HG02759 (cell line): ENCODE results near the gene PTPRE.

ENCODE experiments used
- ATAC-seq: cut with Tn5 transposase; IDR thresholded peaks from one replicate; pipeline ENCODE4 v1.9.1; 2021; ENCODE audit warnings: mild to moderate bottlenecking, moderate library complexity; ENCODE audit not compliant: unreplicated experiment

The PTPRE gene

DNA sequence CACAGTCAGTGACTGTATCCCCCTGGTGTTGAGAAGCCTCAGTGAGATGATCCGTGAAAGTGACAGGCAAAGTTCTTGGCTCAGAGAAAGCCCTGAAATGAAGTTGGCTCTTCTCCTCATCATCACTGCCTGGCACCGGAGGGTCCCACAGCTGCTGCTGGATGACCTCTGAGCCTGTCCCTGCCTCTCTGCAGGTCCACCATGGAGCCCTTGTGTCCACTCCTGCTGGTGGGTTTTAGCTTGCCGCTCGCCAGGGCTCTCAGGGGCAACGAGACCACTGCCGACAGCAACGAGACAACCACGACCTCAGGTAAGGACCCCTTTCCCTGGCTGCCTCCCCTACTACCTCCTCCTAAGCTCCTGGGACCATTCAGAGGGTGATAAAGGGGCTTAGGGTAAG, 133.8 kb downstream of the PTPRE start:
- ATAC-seq = no peak

DNA sequence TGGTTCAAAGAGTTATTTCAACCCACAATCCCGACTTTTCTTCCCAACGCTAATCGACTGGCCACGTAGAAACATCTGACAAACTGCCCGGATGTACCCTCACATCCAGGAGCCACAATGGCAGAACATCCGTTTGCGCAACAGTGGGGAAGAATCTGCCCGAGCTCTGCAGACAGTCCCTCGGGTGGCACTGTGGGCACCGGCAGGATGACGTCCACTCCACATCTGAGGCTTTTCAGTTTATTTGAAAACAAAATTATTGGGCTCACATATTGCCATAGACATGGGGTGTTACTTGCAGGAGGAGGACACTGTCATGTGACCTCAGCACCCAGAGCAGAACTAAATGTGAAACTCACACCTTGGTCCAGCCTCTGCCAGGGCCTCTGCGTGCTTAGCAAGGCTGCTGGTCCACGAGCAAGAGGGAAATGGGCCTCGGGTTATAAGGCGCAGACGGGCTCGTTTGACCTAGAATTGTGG, 135.3 kb downstream of the PTPRE start:
- ATAC-seq = no peak

DNA sequence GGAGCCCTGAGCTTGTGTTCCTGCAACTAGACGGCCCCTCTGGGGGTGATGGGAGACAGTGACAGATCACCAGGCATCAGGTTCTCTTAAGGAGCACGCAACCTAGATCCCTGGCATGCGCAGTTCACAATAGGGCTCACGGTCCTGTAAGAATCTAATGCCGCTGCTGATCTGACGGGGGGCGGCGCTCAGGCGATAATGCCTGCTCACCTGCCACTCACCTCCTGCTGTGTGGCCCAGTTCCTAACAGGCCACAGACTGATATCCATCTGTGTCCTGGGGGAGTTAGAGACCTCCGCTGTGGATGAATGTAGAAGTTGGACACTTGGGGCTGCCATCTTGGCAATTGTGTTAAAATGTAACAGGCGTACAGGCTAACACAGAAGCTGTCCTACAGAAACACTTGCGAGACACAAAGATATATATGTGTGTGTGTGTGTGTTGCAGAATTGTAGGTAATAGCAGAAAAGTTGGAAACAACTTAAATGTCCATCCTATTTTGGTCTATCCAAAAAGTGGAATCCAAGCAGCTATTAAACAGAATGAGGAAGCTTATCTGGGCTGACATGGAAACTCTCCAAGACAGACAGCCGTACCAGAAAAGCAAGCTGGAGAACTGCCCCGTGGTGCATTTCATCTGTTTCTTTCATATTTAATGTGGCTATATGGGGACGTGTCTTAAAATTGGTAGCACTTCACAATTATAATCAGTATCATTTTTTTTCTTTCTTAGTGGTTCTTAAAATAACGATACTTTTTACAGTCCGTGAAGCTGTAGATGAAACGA, 136.5 kb downstream of the PTPRE start:
- ATAC-seq = no peak

DNA sequence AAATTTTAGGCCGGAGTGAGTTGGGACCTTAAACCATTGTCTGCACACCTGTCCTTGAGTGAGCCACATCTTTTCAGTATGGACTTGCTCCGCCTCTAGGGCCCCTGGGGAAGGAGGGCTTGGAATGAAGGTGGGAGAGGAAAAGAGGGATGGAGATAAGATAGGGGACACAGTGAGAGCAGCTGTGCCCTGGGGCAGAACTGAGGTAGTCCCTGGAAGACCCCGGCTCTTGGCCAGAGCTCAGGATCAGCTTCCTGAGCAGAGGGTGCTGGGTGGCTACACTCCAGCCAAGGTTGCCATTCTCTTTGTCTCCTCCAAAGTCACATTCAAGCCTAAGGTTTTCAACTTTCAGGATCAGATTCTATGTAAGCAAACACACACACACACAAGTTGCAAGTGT, 137.3 kb downstream of the PTPRE start:
- ATAC-seq = no peak

DNA sequence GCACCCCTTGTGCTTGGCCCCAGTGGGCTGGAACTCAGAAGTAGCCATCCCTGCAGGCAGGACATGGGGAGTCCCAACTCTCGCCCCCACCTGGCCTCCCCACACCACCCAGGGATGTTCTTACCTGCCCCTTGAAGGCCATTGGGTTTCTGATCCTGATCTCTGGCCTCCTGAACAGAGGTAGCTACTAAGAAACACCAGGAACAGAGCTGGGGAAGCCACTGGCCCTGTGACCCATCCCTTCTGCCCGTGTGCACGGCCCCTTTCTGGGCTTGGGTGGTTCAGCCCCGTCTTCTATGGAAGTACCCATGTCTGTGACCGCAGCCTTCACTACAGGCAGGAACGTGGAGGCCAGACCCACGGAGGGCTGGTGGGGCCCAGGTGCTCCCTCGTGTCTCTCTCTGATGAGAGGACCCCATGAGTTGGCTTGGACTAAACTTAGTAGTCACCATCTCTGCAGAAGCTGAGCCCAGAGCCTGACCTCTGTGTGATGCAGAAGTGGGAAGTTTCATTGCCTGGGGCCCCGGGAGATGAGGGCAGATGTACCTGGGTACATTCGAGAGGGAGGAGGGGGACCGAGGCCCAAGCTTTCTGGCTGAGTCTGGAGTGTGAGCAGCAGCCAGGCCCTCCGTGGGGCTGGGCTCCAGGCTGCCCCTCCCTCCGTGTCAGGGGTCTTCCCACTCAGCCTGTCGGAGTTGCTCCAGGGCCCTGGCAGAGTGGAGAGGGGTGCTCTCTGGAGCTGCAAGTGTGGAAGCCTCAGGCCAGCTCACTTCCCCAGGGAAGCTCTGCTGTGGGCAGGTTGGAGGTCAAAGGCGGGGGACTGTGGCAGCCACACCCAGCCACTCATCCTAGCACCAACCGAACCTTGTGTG, 138.3 kb downstream of the PTPRE start:
- ATAC-seq = no peak

DNA sequence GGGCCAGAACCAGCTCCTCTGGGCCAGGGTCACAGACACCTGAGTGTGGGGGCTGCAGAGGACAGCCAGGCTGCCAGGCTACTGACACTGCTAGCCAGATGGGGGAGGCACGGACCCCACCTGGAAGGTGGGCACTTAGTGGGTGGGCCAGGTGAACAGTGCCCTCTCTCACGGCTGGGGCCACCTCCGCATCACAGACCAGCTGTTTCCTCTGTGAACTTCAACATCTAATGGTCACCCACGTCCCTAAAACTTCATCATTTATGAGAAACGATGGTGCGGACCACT, 138.9 kb downstream of the PTPRE start:
- ATAC-seq = no peak

DNA sequence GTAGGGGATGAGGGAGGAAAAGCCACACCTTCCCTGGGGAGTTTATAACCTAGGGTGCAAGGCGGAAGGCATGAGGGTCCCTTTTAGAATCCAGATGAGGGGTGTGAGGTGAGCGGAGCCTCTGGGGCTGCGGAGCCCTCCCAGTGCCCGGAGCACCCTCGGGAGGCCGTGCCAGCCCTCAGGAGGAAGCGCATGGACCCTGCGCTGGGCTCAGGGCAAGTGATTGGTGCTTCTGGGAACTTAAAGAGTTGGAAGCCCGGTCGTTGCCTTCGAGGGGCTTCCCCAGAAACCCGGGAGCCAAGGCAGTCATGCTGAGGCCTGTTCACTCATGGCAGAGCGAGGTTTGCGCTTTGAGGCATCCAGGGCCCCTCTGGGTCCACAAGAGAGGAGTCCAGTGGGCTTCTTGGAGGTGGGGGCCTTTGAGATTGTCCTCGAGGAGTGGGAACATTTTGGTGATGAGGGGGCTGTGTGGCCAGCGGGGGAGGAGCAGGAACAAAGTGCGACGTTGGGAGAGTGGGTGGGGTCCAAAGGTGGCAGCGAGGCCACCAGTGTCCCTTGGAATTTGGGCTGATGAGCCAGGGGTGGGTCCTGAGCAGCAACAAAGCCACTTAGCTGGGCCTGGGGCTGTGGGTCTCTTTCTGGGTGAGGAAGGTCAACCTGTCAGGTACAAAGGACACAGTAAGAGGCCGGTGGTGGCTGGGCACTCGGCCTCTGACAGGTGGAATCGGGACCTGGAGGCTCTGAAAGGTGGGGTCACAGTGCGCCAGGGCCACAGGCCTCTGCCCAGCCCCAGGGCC, 139.5 kb downstream of the PTPRE start:
- ATAC-seq = no peak

DNA sequence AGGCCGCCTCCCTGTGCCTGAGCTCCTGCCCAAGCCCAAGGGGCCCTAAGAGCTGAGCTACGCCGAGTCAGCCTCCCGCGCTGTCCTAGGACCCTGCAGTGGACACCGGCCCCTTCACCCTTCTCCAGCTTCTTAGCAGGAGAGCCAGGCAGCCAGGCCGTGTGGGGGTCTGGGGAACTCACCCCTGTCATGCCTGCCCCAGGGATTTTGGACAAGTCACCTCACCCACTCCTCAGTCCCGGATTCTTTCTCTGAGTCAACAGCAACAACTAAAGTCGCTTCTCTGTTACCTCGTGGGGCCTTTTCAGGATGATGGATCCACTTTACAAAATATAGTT, 140.0 kb downstream of the PTPRE start:
- peak; percentile 12 for ATAC-seq

DNA sequence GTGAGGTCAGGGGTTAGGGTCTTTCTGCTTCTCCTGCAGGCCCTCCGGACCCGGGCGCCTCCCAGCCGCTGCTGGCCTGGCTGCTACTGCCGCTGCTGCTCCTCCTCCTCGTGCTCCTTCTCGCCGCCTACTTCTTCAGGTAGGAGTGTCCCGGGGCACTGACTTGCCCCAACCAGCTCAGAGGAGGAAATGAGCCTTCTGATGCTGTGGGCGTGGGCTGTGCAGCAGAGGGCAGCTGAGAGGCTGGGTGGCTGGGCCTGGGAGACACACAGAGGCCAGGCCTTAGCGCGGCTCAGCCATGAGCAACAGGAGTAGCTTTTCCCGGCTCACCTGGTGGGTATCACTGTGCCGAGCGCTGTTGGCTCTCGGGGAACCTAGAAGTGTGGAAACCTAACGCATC, 140.4 kb downstream of the PTPRE start:
- peak; percentile 98 for ATAC-seq

DNA sequence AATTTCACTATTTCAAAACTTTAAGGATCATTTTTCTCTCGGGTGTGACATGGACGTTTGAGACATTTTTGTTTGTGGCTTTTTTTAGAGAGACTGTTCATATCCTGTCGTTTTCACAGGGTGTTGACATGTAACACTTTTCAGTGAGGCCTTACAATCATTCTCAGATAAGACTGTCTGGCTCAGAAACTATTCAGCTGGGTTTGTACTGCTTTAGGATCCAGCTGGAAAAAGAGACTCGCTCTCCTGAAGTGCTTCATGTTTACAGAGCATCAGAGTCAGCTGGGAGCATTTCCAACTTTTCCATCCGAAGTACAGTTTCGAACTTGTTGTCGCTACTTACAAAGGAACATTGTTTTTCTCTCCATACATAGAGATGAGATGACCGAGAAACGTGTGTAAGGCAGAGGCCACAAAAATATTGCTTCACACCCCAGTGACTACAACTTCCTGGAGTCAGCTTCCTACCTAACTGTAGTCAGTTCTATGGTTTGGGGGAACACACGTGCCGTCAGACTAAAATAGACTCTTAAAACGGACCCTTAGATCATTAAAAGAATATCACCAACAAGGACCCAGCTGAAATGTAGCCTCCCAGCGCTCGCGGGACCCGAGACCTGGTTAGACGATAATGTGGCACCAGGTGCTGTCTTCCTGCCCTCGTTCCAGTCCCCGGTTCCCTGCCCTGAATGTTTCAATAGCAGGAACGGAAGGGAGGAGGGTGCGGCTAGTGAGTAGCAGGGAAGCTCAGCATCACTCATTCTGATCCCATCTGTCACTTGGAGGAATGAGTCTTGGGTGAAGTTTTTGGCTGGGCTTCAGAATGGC, 141.3 kb downstream of the PTPRE start:
- peak; percentile 29 for ATAC-seq

DNA sequence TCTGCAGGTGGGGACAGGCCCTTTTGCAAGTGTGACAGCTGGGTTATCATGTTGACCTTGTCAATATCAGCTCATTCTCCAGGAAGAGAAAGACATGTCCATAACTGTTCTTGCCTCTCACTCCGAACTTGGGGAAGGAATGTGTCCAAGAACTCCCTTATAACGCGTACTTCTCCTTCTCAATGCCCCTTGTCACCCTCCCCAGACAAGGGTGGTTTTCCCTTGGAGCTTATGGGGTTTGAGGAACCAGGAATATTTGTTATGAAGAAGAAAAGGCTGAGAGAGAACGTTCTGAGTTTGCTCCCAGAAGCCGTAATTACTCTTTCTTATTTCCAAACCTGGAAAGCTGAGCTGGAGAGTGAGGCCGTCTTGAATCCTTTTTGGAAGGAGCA, 141.9 kb downstream of the PTPRE start:
- no peak for ATAC-seq

DNA sequence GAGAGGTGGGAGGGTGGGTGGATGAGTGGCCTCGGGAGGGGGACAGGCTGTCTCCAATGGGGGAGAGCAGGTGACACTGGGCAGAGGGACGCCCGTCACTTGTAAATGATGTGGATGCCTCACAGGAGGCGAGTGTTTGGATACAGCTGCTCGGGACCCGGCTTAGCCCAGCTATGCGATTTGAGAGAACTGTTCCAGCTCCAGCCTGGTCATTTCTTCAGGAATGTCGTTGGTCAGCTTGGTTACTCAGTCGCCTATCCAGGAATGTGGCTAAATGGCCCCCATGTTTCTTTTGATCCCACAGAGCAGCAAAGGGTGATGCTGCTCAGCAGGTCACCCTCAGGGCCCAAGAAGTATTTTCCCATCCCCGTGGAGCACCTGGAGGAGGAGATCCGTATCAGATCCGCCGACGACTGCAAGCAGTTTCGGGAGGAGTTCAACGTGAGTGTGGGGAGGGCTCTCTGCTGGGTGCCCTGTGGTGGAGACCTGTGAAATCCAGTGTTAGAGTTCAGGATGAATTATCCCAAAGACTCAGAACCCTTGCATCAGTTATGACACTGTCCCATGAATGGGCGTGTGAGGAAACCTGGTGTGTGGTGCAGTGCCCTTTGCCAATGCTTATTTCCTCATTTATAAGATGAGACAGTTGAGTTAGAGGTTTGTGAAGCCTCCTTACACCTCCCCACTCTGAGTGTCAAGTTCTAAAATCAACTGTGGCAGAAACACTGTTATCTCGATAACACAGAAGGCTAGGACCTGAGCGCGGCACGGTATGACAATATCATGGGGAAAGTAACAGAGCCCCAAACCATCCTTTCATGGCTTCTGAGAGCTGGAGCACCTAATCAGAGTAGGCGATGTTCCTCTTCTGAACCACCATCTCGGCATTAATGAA, 142.6 kb downstream of the PTPRE start:
- ATAC-seq = no peak

DNA sequence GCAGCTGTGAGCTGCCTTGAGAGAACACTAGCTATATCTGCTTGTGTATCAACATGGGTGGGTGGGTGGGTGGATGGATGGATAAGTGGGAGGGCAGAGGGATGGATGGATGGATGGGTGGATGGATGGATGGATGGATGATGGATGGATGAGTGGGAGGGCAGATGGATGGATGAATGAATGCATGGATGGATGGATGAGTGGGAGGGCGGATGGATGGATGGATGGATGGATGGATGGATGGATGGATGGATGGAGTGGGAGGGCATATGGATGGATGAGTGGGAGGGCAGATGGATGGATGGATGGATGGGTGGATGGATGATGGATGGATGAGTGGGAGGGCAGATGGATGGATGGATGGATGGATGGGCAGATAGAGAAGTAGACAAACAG, 143.2 kb downstream of the PTPRE start:
- no peak for ATAC-seq

DNA sequence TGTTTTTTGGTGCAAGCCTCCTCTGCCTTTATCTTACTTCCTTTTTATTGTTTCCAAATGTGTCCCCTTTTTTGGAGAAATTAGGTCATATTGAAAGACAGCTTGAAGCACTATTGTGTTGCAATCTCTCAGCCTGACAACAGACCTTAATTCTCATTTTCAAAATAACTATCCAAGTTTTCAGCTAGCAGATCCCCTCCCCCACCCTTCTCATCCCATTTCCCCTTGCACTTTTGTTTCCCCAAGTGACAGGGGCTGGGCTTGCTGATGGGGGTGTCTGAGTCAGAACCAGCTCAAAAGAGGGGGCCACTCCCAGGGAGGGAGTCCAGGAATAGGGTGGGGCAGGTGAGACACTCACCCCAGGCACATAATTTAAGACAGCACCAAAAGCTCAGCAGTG, 144.0 kb downstream of the PTPRE start:
- ATAC-seq = no peak

DNA sequence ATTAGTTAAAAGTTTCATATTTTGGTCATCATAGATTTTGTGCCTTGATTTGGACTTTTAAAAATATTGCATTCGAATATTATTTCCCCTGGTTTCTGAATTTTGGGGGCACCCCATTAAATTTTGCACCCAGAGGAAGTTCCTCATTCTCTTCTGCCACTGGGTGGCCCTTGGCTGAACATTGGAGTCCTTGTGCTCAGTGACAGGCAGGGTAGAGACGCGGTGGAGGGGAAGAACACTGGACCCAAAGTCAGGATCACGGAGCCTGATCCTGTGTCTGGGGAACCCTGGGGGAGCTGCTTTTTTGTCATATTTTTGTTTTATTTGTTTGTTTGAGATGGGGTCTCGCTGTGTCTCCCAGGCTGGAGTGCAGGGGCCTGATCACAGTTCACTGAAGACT, 144.6 kb downstream of the PTPRE start:
- no peak for ATAC-seq

DNA sequence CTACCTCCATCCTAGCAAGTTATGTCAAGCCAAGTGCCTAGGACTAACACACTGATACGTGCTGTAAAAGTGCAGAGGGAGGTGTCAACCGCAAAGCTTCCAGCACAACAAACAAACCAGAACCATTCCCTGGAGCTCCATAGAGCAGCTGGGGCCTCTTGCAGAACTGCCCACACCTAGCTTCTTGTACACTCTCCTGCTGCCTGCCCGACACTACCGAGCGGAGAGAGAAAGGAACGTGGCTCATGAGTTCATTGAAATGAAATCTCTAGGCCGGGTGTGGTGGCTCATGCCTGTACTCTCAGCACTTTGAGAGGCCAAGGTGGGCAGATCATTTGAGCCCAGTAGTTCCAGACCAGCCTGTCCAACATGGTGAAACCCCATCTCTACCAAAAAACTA, 145.8 kb downstream of the PTPRE start:
- ATAC-seq = no peak

DNA sequence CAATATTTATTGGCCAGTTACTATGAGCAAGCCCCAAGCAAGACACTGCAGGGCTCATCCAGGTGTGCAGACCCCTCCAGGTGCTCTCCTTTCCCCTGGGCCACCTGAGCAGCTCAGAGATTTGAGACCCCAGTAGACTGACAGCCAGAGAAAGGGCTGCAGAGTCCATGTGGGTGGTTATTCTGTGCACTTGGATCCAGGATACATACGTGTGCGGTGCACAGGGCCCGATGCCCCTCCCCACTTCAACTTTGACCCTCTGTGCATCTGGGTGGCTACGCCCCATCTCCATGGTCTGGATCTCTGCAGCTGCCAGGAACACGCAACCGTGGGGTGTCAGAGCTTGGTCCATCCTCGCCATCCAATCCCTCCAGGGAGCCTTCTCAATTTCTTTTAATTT, 146.5 kb downstream of the PTPRE start:
- ATAC-seq = no peak

DNA sequence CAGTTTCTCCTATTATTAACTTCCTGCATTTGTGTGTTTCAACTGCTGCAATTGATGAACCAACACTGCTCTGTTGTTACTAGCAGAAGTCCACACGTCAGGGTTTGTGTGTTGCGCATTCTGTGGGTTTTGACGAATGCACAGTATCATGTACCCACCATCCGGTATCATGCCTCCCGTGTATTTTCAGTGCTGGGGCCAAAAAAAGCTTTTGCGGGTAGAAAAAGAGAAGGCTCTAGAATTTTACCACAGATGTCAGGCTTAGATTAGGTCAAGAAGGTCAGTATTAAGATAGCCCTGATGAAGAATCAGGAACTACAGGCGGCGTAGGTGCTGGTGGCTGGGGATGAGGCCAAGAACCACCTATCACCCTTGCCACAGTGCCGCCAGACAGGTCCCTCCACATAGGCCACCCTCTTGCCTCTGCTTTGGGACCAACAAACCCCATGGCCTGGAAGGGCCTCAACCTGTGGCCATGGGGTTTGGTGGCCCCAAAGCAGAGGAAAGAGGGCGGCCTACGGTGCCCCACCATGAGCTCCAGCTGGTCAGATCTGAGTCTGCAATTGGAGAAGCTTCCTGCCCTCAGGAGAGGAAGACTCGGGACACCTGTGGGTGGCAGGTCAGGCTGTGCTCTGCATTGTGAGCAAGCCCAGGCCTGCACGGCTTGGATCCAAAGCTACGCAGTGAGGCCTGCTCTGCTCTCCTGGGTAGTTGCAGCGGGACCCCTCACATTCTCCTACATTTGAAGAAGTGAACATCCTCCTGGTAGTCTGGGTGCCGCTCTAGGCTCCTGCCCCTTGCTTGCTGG, 147.5 kb downstream of the PTPRE start:
- ATAC-seq = no peak
